Activated naive CD8-positive, alpha-beta T cell treated with anti-CD3 and anti-CD28 coated beads for 36 hours (primary cell): ENCODE results near the gene ERVMER34-1. TPM values are rescaled to one million over a fixed set of nuclear protein-coding genes. Genes with fewer than 3 reads are reported as not detected.

Experiments used
- DNase-seq: peaks from one replicate; pipeline ENCODE4 v3.0.0; 2021
- H3K27ac Mint-ChIP-seq: one replicate; pipeline ENCODE4 v1.8.0; 2022; ENCODE audit warnings: mild to moderate bottlenecking, moderate library complexity, mixed read lengths
- H3K27me3 Mint-ChIP-seq: one replicate; pipeline ENCODE4 v1.8.0; 2022; ENCODE audit warnings: mild to moderate bottlenecking, mixed read lengths
- H3K36me3 Mint-ChIP-seq: one replicate; pipeline ENCODE4 v1.8.0; 2021; ENCODE audit warnings: mild to moderate bottlenecking, mixed read lengths
- H3K4me1 Mint-ChIP-seq: one replicate; pipeline ENCODE4 v1.8.0; 2021; ENCODE audit warnings: mixed read lengths
- H3K4me3 Mint-ChIP-seq: one replicate; pipeline ENCODE4 v1.8.0; 2022; ENCODE audit warnings: mild to moderate bottlenecking, moderate library complexity, mixed read lengths
- H3K9me3 Mint-ChIP-seq: one replicate; pipeline ENCODE4 v1.8.0; 2022; ENCODE audit warnings: mixed read lengths
- total RNA-seq, 2 experiments: library from RNA; stranded (reverse); gene quantifications; one replicate each; pipeline ENCODE4 v1.2.3, GENCODE V29; 2021

The ERVMER34-1 gene
- total RNA-seq, 2 experiments from 2014 or later: 0.06 to 0.12 TPM

DNA sequence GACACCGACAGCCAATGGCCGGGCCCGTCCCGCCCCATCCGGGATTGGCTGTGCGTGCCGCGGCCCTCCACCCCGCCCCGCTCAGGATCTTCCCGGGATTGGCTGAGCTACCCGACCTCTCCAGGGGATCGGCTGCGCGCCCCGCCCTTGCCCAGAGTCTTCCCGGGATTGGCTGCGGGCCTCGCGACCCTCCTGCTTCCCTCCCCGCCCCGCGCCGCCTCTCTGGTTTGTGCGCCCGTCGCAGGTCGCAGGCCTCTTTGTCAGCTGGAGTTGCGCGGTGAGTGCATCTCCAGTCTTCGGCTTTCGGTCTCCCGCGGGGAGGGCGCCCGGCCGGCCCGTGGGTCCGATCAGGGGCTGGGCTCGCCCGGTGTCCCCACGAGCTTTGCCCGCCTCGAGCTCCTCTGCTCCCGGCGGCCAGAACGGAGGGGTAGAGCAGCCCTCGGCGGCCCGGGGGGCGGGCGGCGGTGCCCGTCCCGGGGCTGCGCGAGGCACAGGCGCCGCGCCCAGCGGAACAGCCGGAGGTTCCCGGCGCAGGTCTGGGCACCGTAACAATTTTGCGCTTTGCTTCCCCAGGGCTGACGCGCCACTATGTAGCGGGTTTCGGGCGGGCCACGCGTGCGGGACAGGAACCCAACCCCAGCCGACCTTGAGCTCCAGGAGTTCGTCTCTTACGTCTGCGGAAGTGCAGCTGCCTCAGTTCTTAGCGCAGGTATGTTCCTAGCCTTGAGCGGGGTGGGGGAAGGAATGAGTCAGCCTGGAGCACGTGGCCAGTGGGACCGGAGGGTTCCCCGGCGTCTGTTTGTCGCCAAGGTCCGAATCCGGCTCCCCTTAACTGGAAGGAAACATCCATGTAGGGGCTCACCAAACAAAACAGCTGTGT lies 38.7 kb downstream of the ERVMER34-1 start:
- H3K4me1 Mint-ChIP-seq: peaks cover 38% of the 10 kb centered on the region

DNA sequence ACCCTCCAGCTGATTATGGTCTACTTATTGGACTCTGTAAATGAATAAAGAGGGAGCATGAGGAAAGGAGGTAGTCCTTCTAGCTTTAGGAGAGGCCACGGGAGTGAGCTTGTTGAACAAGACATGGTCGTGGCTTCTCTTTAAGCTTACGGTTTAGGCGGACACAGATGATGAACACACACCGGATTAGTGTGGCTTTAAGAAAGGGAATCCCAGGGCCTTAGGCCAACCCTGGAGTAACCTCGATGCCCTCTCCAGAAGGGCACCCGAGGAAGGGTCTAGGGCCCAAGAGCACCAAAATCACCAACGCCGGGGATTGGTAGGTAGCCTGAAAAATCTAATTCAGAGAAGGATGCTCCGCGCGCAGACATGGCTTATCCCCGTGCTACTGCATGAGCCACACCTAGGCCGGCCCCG lies 39.4 kb downstream of the ERVMER34-1 start:
- peak overlapping the region; percentile 84 for H3K27ac Mint-ChIP-seq
- no peaks in the 10 kb centered on the region for H3K27me3 Mint-ChIP-seq
- peaks cover 38% of the 10 kb centered on the region for H3K36me3 Mint-ChIP-seq
- H3K4me3 Mint-ChIP-seq: peak overlapping the region; percentile 80
- no peak for DNase-seq
- H3K9me3 Mint-ChIP-seq: peaks cover 2% of the 10 kb centered on the region
- peaks cover 36% of the 10 kb centered on the region for H3K4me1 Mint-ChIP-seq

More for the DNA sequence above, 38.7 kb downstream of the ERVMER34-1 start:
- Mint-ChIP-seq H3K27ac (peak overlapping the region; percentile 99), H3K4me3 (peak overlapping the region; percentile 96), H3K27me3 (no peaks in the 10 kb centered on the region), H3K36me3 (peaks cover 41% of the 10 kb centered on the region), H3K9me3 (peaks cover 2% of the 10 kb centered on the region)
- DNase-seq: peak; percentile 99

DNA sequence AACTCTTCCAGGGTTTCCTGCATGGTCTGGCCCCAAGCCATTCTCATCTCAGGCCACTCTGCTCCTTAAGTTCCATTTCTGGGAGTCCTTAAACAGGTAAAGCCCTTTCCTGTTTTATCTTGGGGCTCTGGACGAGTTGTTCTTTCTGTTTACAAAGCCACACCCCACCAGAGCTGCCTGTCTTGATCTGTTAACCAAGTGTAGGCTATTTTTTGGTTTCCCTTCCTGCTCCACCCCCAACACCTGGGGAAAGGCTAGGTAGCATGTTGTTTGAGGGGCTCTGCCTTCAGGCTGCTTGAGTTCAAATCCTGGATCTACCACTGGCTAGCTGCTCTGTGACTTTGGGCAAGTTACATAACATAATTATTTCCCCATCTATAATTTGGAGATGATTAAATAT lies 40.0 kb downstream of the ERVMER34-1 start:
- no peaks in the 10 kb centered on the region for H3K27me3 Mint-ChIP-seq
- H3K4me3 Mint-ChIP-seq: peak overlapping the region; percentile 80
- peaks cover 2% of the 10 kb centered on the region for H3K9me3 Mint-ChIP-seq
- DNase-seq: no peak
- peak overlapping the region; percentile 84 for H3K27ac Mint-ChIP-seq
- peaks cover 35% of the 10 kb centered on the region for H3K36me3 Mint-ChIP-seq
- peaks cover 34% of the 10 kb centered on the region for H3K4me1 Mint-ChIP-seq

DNA sequence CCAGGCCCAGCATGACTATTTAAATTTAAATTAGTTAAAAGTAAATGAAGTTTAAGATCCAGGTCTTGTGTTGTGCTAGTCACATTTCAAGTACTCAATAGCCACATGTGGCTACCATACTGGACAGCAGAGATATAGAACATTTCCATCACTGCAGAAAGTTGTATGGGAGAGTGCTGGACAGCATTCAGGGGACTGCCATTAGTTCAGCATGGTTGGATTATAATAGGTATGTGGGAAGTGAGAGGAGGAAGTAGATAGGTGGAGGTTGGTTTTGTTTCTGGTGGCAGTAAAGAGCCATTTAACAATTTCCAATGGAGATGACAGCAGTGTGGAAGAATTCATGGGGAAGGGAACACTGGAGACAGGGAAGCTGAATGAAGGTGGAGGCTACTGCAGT lies 42.1 kb downstream of the ERVMER34-1 start:
- peaks cover 15% of the 10 kb centered on the region for H3K4me1 Mint-ChIP-seq
- H3K27me3 Mint-ChIP-seq: peaks cover 4% of the 10 kb centered on the region
- peaks cover 15% of the 10 kb centered on the region for H3K36me3 Mint-ChIP-seq
- H3K4me3 Mint-ChIP-seq: no peak overlapping the region
- no peaks in the 10 kb centered on the region for H3K9me3 Mint-ChIP-seq
- no peak for DNase-seq
- H3K27ac Mint-ChIP-seq: no peak overlapping the region

DNA sequence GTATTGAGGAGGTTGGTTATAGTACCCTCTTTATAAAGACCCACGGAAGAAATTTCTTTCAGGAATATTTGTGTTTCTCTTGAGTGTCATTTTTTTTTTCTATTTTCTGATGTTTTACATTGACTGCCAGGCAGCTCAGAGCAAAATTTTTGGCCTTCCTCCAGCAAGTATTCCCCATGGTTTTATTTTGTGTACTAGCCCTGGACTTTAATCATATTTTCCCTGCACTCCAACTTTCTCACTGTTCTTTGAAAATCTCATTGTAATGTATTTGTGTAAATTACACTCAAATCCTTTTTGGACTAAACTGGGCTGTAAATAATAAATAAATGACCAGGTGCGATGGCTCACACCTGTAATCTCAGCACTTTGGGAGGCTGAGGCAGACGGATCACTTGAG lies 46.6 kb downstream of the ERVMER34-1 start:
- no peak overlapping the region for H3K27ac Mint-ChIP-seq
- H3K36me3 Mint-ChIP-seq: no peaks in the 10 kb centered on the region
- H3K4me3 Mint-ChIP-seq: no peak overlapping the region
- H3K27me3 Mint-ChIP-seq: peaks cover 4% of the 10 kb centered on the region
- no peak for DNase-seq
- no peaks in the 10 kb centered on the region for H3K9me3 Mint-ChIP-seq
- H3K4me1 Mint-ChIP-seq: no peaks in the 10 kb centered on the region

DNA sequence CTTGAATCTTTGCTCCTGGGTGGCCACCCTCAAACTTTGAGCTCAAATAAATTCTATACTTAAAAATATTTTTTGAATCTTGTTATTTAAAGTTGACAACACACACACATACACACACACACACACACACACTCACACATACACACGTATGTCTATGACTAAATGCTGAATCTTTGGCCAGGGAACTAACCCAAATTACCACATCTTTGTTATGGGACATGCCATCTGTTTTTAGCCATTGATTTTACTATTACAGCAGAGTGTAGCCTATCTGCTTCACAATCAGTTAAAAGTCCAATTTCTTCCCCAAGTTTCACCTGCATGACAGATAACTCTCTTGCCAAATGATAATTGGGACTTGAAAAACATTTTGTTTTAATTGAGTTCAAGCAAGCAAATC lies 47.1 kb downstream of the ERVMER34-1 start:
- no peak for DNase-seq
- Mint-ChIP-seq H3K4me3 (no peak overlapping the region), H3K27me3 (peaks cover 4% of the 10 kb centered on the region), H3K36me3 (no peaks in the 10 kb centered on the region), H3K27ac (no peak overlapping the region), H3K9me3 (no peaks in the 10 kb centered on the region), H3K4me1 (no peaks in the 10 kb centered on the region)

DNA sequence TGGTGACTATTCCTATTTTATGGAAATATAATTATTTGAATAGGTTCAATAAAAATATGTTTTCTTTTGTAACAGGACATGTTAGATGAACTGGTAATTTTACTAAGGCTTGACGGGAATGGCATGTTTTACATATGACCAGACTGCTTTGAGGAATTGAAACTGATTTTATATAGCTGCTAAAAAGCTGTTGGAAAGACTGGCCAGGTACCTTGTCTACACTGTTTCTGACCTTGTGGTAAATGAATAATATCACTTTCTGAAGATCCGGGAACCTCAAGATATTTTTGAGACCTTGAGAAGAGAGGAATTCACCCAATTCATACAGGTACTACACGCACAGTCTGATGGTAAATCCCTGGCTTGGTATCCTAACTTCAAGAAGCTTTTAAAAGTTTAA lies 50.0 kb downstream of the ERVMER34-1 start:
- H3K27ac Mint-ChIP-seq: no peak overlapping the region
- no peaks in the 10 kb centered on the region for H3K4me1 Mint-ChIP-seq
- DNase-seq: no peak
- peaks cover 4% of the 10 kb centered on the region for H3K27me3 Mint-ChIP-seq
- no peaks in the 10 kb centered on the region for H3K9me3 Mint-ChIP-seq
- H3K36me3 Mint-ChIP-seq: no peaks in the 10 kb centered on the region
- no peak overlapping the region for H3K4me3 Mint-ChIP-seq

DNA sequence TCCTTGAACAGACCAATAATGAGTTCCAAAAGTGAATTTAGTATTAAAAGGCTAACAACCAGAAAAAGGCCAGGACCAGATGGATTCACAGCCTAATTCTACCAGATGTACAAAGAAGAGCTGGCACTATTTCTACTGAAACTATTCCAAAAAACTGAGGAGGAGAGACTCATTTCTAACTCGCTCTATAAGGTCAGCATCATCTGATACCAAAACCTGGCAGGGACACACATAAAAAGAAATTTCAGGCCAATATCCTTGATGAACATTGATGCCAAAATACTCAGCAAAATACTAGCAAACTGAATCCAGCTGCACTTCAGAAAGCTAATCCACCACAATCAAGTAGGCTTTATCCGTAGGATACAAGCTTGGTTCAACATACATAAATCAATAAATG lies 56.3 kb downstream of the ERVMER34-1 start:
- H3K27ac Mint-ChIP-seq: no peak overlapping the region
- peaks cover 20% of the 10 kb centered on the region for H3K9me3 Mint-ChIP-seq
- H3K36me3 Mint-ChIP-seq: peaks cover 20% of the 10 kb centered on the region
- DNase-seq: no peak
- H3K27me3 Mint-ChIP-seq: peaks cover 24% of the 10 kb centered on the region
- no peak overlapping the region for H3K4me3 Mint-ChIP-seq
- no peaks in the 10 kb centered on the region for H3K4me1 Mint-ChIP-seq

DNA sequence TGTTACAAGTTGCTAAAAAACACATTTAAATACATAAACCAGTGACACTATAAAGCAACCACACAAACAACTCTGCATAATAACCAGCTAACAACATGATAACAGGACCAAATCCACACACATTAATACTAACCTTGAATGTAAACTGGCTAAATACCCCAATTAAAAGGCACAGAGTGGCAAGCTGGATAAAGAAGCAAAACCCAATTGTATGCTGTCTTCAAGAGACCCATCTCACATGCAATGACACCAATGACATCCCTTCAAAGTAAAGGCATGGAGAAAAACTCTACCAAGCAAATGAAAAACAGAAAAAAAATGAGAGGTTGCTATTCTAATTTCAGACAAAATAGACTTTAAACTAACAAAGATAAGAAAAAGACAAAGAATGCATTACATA lies 57.7 kb downstream of the ERVMER34-1 start:
- no peak overlapping the region for H3K4me3 Mint-ChIP-seq
- no peaks in the 10 kb centered on the region for H3K4me1 Mint-ChIP-seq
- peaks cover 20% of the 10 kb centered on the region for H3K9me3 Mint-ChIP-seq
- H3K36me3 Mint-ChIP-seq: peaks cover 20% of the 10 kb centered on the region
- DNase-seq: no peak
- peaks cover 27% of the 10 kb centered on the region for H3K27me3 Mint-ChIP-seq
- no peak overlapping the region for H3K27ac Mint-ChIP-seq

Other genes with a start within 250 kb of the ERVMER34-1 start
- gene USP46, start 92.1 kb downstream of the ERVMER34-1 start, total RNA-seq: 1 to 10 TPM; 6.1 TPM
- gene RASL11B, start 110.9 kb upstream of the ERVMER34-1 start, total RNA-seq: under 1 TPM; 0.14 to 0.32 TPM